ENCODE data around the gene MBNL2.

Gene MBNL2

DNA sequence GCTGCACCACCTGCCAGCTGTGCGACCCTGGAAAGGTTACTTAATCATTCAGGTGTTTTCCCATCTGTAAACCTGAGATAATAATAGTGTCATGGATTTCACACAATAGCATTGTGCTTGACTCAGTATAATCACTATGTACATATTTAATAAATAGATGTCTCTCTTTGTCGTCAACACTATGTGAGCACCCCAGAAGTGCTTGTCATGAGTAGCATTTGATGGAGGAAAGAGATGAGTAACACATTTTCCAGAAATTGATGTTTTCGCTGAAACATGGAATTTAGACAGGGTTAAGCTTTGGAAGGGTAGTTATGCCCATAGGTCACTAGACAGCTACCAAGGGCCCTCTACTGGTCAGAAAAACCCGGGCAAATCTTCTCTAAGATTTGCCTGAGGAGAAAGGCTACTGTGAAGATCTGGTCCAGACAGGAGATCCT lies 9.5 kb upstream of the MBNL2 start:
- FAIRE-seq: no peak
- DNase-seq (ENCODE audit: insufficient read length): no peak
- no peak for TF ChIP-seq POLR2A (IDR thresholded peaks at IDR 0.05; ENCODE audit: low read depth, low read length)
- TF ChIP-seq POLR2AphosphoS5 (IDR thresholded peaks at IDR 0.05; ENCODE audit: low read depth, low read length): no peak
- no peak for TF ChIP-seq TAF1 (IDR thresholded peaks at IDR 0.05; ENCODE audit: borderline replicate concordance, low read depth, low read length)

DNA sequence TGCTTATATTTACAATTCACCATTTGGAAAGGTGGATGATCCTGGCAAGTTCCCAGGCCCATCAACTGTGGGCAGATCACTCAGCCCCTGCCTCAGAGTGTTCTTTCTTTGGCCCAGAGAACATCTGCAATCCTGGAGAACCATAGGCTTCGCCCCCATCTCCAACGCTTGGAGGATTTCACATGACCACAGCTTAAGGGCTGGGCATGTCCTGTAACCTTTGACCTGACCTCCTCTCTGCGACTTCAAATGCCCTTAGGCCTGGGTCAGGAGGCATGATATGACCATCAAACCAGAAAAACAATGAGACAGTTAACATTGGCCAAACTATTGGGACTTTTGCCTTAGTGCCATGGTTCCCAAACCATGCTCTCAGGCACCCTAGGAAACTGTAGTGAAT lies 7.2 kb upstream of the MBNL2 start:
- FAIRE-seq: no peak
- TF ChIP-seq TAF1 (IDR thresholded peaks at IDR 0.05; ENCODE audit: borderline replicate concordance, low read depth, low read length): no peak
- TF ChIP-seq POLR2AphosphoS5 (IDR thresholded peaks at IDR 0.05; ENCODE audit: low read depth, low read length): no peak
- no peak for TF ChIP-seq POLR2A (IDR thresholded peaks at IDR 0.05; ENCODE audit: low read depth, low read length)

DNA sequence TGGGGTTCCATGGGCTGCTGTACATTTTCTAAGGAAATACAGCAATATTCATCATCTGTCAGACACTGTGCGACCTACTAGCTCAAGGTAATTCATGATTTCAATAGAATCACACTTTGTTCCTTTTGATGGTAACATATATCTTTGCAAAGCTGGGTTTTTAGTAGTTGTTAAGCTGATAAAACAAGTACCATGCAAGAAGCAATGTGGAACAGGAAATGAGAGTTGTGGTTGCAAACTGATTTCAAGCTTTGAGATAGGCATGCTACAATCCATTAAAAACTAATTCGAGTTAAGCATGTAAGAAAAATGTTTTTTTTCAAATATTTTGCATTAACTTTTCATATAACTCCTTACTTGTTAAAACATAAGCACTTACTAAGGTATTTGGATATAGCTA lies 6.8 kb upstream of the MBNL2 start:
- TF ChIP-seq POLR2A (IDR thresholded peaks at IDR 0.05; ENCODE audit: low read depth, low read length) (no peak), TAF1 (IDR thresholded peaks at IDR 0.05; ENCODE audit: borderline replicate concordance, low read depth, low read length) (no peak), POLR2AphosphoS5 (IDR thresholded peaks at IDR 0.05; ENCODE audit: low read depth, low read length) (no peak)
- DNase-seq (ENCODE audit: insufficient read length): no peak
- no peak for FAIRE-seq

More for the DNA sequence above, 7.2 kb upstream of the MBNL2 start:
- no peak for DNase-seq (ENCODE audit: insufficient read length)

GRCh38 chr13:97219226-97219625 lies 2.9 kb upstream of the MBNL2 start:
- no peak for FAIRE-seq
- DNase-seq (ENCODE audit: insufficient read length): no peak
- TF ChIP-seq POLR2AphosphoS5 (IDR thresholded peaks at IDR 0.05; ENCODE audit: low read depth, low read length): no peak
- TF ChIP-seq TAF1 (IDR thresholded peaks at IDR 0.05; ENCODE audit: borderline replicate concordance, low read depth, low read length): no peak
- no peak for TF ChIP-seq POLR2A (IDR thresholded peaks at IDR 0.05; ENCODE audit: low read depth, low read length)

- FAIRE-seq (no peak), DNase-seq (ENCODE audit: insufficient read length) (no peak)
- no peak for TF ChIP-seq TAF1 (IDR thresholded peaks at IDR 0.05; ENCODE audit: borderline replicate concordance, low read depth, low read length)
- no peak for TF ChIP-seq POLR2AphosphoS5 (IDR thresholded peaks at IDR 0.05; ENCODE audit: low read depth, low read length)
- no peak for TF ChIP-seq POLR2A (IDR thresholded peaks at IDR 0.05; ENCODE audit: low read depth, low read length)
Measured at GRCh38 chr13:97220151-97220900, 1.8 kb upstream of the MBNL2 start.

GRCh38 chr13:97221046-97221445 lies 1.1 kb upstream of the MBNL2 start:
- no peak for FAIRE-seq
- DNase-seq (ENCODE audit: insufficient read length): no peak
- TF ChIP-seq POLR2AphosphoS5 (IDR thresholded peaks at IDR 0.05; ENCODE audit: low read depth, low read length) (no peak), TAF1 (IDR thresholded peaks at IDR 0.05; ENCODE audit: borderline replicate concordance, low read depth, low read length) (no peak), POLR2A (IDR thresholded peaks at IDR 0.05; ENCODE audit: low read depth, low read length) (no peak)

DNA sequence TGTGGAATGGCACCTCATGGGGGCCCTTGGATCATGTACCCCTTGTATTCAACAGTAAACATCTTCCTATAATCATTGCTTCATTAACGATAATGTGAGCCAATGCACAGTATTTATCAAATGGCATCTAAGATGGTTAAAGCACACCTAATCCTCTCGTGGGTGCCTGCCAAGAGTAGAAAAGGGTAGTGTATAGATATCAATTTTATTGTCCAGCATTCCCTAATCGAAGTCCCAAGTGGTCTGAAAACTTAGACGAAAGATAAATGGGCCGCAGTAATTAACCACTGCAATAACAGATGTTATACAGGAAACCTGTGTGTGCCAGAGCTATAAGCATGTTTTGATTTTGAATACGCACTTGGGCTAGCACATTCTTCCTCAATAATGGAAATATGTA lies 667 bp upstream of the MBNL2 start:
- TF ChIP-seq POLR2A (IDR thresholded peaks at IDR 0.05; ENCODE audit: low read depth, low read length) (no peak), POLR2AphosphoS5 (IDR thresholded peaks at IDR 0.05; ENCODE audit: low read depth, low read length) (no peak), TAF1 (IDR thresholded peaks at IDR 0.05; ENCODE audit: borderline replicate concordance, low read depth, low read length) (no peak)
- no peak for DNase-seq (ENCODE audit: insufficient read length)
- FAIRE-seq: no peak

GRCh38 chr13:97223037-97223710 lies 1.0 kb downstream of the MBNL2 start:
- DNase-seq (ENCODE audit: insufficient read length) (no peak), FAIRE-seq (no peak)

GRCh38 chr13:97223711-97224541 lies 1.8 kb downstream of the MBNL2 start:
- TF ChIP-seq POLR2AphosphoS5 (IDR thresholded peaks at IDR 0.05; ENCODE audit: low read depth, low read length) (no peak), TAF1 (IDR thresholded peaks at IDR 0.05; ENCODE audit: borderline replicate concordance, low read depth, low read length) (no peak), POLR2A (IDR thresholded peaks at IDR 0.05; ENCODE audit: low read depth, low read length) (no peak)
- DNase-seq (ENCODE audit: insufficient read length) (no peak), FAIRE-seq (peak; percentile 70)

More at GRCh38 chr13:97223037-97223710, 1.0 kb downstream of the MBNL2 start:
- TF ChIP-seq TAF1 (IDR thresholded peaks at IDR 0.05; ENCODE audit: borderline replicate concordance, low read depth, low read length): no peak
- no peak for TF ChIP-seq POLR2A (IDR thresholded peaks at IDR 0.05; ENCODE audit: low read depth, low read length)
- no peak for TF ChIP-seq POLR2AphosphoS5 (IDR thresholded peaks at IDR 0.05; ENCODE audit: low read depth, low read length)

GRCh38 chr13:97224544-97225300 lies 2.6 kb downstream of the MBNL2 start:
- TF ChIP-seq POLR2A (IDR thresholded peaks at IDR 0.05; ENCODE audit: low read depth, low read length) (no peak), POLR2AphosphoS5 (IDR thresholded peaks at IDR 0.05; ENCODE audit: low read depth, low read length) (no peak), TAF1 (IDR thresholded peaks at IDR 0.05; ENCODE audit: borderline replicate concordance, low read depth, low read length) (no peak)
- DNase-seq (ENCODE audit: insufficient read length): no peak
- FAIRE-seq: no peak
